Measurements from ENCODE around the gene ACVR1B.

GRCh38 chr12:52010692-52011601 lies 59.4 kb downstream of the ACVR1B start:
- TF ChIP-seq CTCF (IDR thresholded peaks at IDR 0.05) (no peak), EZH2 (IDR thresholded peaks at IDR 0.05) (no peak), EZH2phosphoT487 (IDR thresholded peaks at IDR 0.05) (no peak)
